GM23338 (cell line): ENCODE measurements around the gene AMFR. TPM values are rescaled to one million over a fixed set of nuclear protein-coding genes. Genes with fewer than 3 reads are reported as not detected.
"Not testable (repeated sequence)": the region's sequence is repeated elsewhere in the genome, so short reads cannot be mapped to it uniquely, and the experiment has no call there.

Source experiments
- ATAC-seq: fragments of 200-7000 bp; cut with Tn5 transposase; 3 replicates; pipeline ENCODE4 v1.9.1; 2020
- DNase-seq: peaks from one replicate; pipeline ENCODE4 v3.0.0-alpha.2; 2015; ENCODE audit warnings: low spot score
- H2AFZ ChIP-seq: fragments of 200-600 bp; sonication (generic); 2 replicates; pipeline ENCODE4 v1.8.0; 2016; ENCODE audit warnings: antibody characterized with exemption, mild to moderate bottlenecking, moderate library complexity
- H3F3A ChIP-seq: fragments of 200-600 bp; sonication (generic); replicated peaks from 2 replicates; pipeline ENCODE4 v1.8.0; 2017; ENCODE audit warnings: antibody characterized with exemption, mixed run types, low read depth
- H3K27ac ChIP-seq: fragments of 200-600 bp; sonication (generic); 2 replicates; pipeline ENCODE4 v1.6.1; 2016; ENCODE audit warnings: low read depth
- H3K27me3 ChIP-seq: fragments of 200-600 bp; sonication (generic); 2 replicates; pipeline ENCODE4 v1.8.0; 2016; ENCODE audit warnings: mild to moderate bottlenecking, mixed run types, moderate library complexity; ENCODE audit not compliant: insufficient read depth
- H3K36me3 ChIP-seq: fragments of 200-600 bp; sonication (generic); 2 replicates; pipeline ENCODE4 v1.8.0; 2016; ENCODE audit warnings: mild to moderate bottlenecking; ENCODE audit not compliant: insufficient read depth
- H3K4me1 ChIP-seq: fragments of 200-600 bp; sonication (generic); 2 replicates; pipeline ENCODE4 v1.8.0; 2016; ENCODE audit warnings: mild to moderate bottlenecking, moderate library complexity; ENCODE audit not compliant: insufficient read depth
- H3K4me2 ChIP-seq: fragments of 200-600 bp; sonication (generic); 2 replicates; pipeline ENCODE4 v1.7.1; 2017; ENCODE audit warnings: mixed run types
- H3K4me3 ChIP-seq: fragments of 200-600 bp; sonication (generic); 2 replicates; pipeline ENCODE4 v1.6.1; 2016; ENCODE audit warnings: mixed run types
- H3K79me2 ChIP-seq: fragments of 200-600 bp; sonication (generic); replicated peaks from 2 replicates; pipeline ENCODE4 v1.8.0; 2017; ENCODE audit warnings: mild to moderate bottlenecking; ENCODE audit not compliant: insufficient read depth
- H3K9me2 ChIP-seq: fragments of 200-600 bp; sonication (generic); 2 replicates; pipeline ENCODE4 v1.8.0; 2017; ENCODE audit not compliant: insufficient read depth
- H4K20me1 ChIP-seq: fragments of 200-600 bp; sonication (generic); replicated peaks from 2 replicates; pipeline ENCODE4 v1.8.0; 2017; ENCODE audit warnings: mild to moderate bottlenecking; ENCODE audit not compliant: insufficient read depth
- H3K27ac Mint-ChIP-seq: 2 replicates; pipeline ENCODE4 v1.8.0; 2020; ENCODE audit warnings: inconsistent platforms, mild to moderate bottlenecking, moderate library complexity, mixed read lengths
- H3K27me3 Mint-ChIP-seq: 3 replicates; pipeline ENCODE4 v1.8.0; 2022; ENCODE audit warnings: low read depth, mild to moderate bottlenecking, moderate library complexity, mixed read lengths, inconsistent platforms; ENCODE audit not compliant: insufficient read depth, poor library complexity
- H3K36me3 Mint-ChIP-seq: 3 replicates; pipeline ENCODE4 v1.8.0; 2021; ENCODE audit warnings: low read depth, mild to moderate bottlenecking, inconsistent platforms, moderate library complexity, mixed read lengths
- H3K4me1 Mint-ChIP-seq: 3 replicates; pipeline ENCODE4 v1.8.0; 2020; ENCODE audit warnings: mild to moderate bottlenecking, inconsistent platforms, mixed read lengths
- H3K4me3 Mint-ChIP-seq: 3 replicates; pipeline ENCODE4 v1.8.0; 2021; ENCODE audit warnings: moderate library complexity, mild to moderate bottlenecking, inconsistent platforms, mixed read lengths
- H3K9me3 Mint-ChIP-seq: 3 replicates; pipeline ENCODE4 v1.8.0; 2020; ENCODE audit warnings: moderate library complexity, mild to moderate bottlenecking, inconsistent platforms, mixed read lengths
- EZH2 ChIP-seq: fragments of 200-600 bp; sonication (generic); IDR thresholded peaks from one replicate; pipeline ENCODE4 v1.8.0; 2017; ENCODE audit warnings: antibody characterized with exemption, mild to moderate bottlenecking, low read depth; ENCODE audit not compliant: unreplicated experiment
- EZH2phosphoT487 ChIP-seq: fragments of 200-600 bp; sonication (generic); IDR thresholded peaks from one replicate; pipeline ENCODE4 v1.8.1; 2018; ENCODE audit warnings: antibody characterized with exemption; ENCODE audit not compliant: unreplicated experiment
- STAT1 ChIP-seq: IDR thresholded peaks from one replicate; pipeline ENCODE4 v1.6.1; 2016; ENCODE audit warnings: antibody characterized with exemption; ENCODE audit not compliant: unreplicated experiment
- ZNF114 ChIP-seq: fragments of 250-450 bp; sonication (Bioruptor Pico); IDR thresholded peaks from 2 replicates; pipeline ENCODE4 v1.5.0; 2020; ENCODE audit warnings: mild to moderate bottlenecking, moderate library complexity
- polyA plus RNA-seq: library from polyadenylated mRNA; unstranded; fragments of >200 nt; fragmentation: Nextera tagmentation; extraction: Ambion mirVana; gene quantifications from 2 replicates; pipeline ENCODE4 v1.2.1, GENCODE V29; 2016
- total RNA-seq: library from RNA; depleted of rRNA; stranded (reverse); fragments of >200 nt; shearing (Covaris generic); gene quantifications from 2 replicates; pipeline ENCODE4 v1.2.3, GENCODE V29; 2014
- TF ChIP-seq, protein P1 (sequence below): IDR thresholded peaks from one replicate; pipeline ENCODE4 v1.6.1; 2018; ENCODE audit warnings: antibody characterized with exemption; ENCODE audit not compliant: unreplicated experiment
- TF ChIP-seq, protein P2 (sequence below): IDR thresholded peaks from 2 replicates; pipeline ENCODE4 v1.6.1; 2016; ENCODE audit warnings: antibody characterized with exemption
- TF ChIP-seq, protein P3 (sequence below): fragments of 250-450 bp; sonication (Bioruptor Pico); IDR thresholded peaks from 2 replicates; pipeline ENCODE4 v1.5.0; 2020; ENCODE audit warnings: mild to moderate bottlenecking, moderate library complexity

Gene AMFR
- total and polyA plus RNA-seq, 2 experiments from 2014 or later = 9.0 to 41.1 TPM

DNA sequence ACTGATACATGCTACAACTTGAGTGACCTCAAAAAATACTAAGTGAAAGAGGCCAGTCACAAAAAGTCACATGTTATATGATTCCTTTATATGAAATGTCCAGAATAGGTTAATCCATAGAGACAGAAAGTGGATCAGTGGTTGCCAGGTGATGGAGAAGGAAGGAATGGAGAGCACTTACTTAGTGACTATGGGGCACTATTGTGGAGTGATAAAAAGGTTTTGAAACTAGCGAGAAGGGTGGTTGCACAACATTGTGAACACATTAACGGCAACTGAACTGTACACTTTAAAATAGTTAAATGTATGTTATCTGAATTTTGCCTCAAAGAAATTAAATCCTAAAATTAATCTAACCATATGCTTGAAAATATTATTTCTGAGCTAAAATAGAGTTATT lies 25.9 kb downstream of the AMFR start (continued):
- TF ChIP-seq EZH2 = no peak
- TF ChIP-seq, protein P1, sequence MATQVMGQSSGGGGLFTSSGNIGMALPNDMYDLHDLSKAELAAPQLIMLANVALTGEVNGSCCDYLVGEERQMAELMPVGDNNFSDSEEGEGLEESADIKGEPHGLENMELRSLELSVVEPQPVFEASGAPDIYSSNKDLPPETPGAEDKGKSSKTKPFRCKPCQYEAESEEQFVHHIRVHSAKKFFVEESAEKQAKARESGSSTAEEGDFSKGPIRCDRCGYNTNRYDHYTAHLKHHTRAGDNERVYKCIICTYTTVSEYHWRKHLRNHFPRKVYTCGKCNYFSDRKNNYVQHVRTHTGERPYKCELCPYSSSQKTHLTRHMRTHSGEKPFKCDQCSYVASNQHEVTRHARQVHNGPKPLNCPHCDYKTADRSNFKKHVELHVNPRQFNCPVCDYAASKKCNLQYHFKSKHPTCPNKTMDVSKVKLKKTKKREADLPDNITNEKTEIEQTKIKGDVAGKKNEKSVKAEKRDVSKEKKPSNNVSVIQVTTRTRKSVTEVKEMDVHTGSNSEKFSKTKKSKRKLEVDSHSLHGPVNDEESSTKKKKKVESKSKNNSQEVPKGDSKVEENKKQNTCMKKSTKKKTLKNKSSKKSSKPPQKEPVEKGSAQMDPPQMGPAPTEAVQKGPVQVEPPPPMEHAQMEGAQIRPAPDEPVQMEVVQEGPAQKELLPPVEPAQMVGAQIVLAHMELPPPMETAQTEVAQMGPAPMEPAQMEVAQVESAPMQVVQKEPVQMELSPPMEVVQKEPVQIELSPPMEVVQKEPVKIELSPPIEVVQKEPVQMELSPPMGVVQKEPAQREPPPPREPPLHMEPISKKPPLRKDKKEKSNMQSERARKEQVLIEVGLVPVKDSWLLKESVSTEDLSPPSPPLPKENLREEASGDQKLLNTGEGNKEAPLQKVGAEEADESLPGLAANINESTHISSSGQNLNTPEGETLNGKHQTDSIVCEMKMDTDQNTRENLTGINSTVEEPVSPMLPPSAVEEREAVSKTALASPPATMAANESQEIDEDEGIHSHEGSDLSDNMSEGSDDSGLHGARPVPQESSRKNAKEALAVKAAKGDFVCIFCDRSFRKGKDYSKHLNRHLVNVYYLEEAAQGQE = no peak
- TF ChIP-seq, protein P2, sequence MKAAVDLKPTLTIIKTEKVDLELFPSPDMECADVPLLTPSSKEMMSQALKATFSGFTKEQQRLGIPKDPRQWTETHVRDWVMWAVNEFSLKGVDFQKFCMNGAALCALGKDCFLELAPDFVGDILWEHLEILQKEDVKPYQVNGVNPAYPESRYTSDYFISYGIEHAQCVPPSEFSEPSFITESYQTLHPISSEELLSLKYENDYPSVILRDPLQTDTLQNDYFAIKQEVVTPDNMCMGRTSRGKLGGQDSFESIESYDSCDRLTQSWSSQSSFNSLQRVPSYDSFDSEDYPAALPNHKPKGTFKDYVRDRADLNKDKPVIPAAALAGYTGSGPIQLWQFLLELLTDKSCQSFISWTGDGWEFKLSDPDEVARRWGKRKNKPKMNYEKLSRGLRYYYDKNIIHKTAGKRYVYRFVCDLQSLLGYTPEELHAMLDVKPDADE = no peak

DNA sequence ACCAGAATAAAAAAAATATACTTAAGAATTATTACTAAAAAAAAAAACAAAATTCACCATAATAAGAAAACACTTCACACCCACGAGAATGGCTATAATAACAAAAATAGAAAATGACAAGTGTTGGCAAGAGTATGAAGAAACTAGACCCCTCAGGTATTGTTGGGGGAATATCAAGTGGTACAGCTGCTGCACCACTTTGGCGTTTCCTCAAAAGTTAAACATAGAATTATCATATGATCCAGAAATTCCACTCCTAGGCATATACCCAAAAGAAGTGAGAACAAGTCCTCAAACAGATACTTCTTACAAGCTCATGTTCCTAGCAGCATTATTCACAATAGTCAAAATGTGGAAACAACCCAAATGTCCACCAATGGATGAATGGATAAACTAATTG lies 26.3 kb downstream of the AMFR start:
- no peaks in the 10 kb centered on the region for H3K27me3 ChIP-seq
- H3F3A ChIP-seq = no peaks in the 10 kb centered on the region
- H3K4me2 ChIP-seq = no peak overlapping the region
- no peak overlapping the region for H3K27ac ChIP-seq
- no peak overlapping the region for H3K27ac Mint-ChIP-seq
- H3K4me1 Mint-ChIP-seq = no peaks in the 10 kb centered on the region
- H3K4me1 ChIP-seq = no peaks in the 10 kb centered on the region
- no peaks in the 10 kb centered on the region for H3K79me2 ChIP-seq
- H4K20me1 ChIP-seq = no peaks in the 10 kb centered on the region
- DNase-seq (no peak), ATAC-seq (no peak)
- 0 out of 2 replicates have a peak, but pooled peaks cover 14% of the 10 kb centered on the region for H3K36me3 ChIP-seq
- TF ChIP-seq STAT1 (no peak), EZH2phosphoT487 (no peak), ZNF114 (CRISPR knock-in tag) (no peak)
- TF ChIP-seq, protein P3, sequence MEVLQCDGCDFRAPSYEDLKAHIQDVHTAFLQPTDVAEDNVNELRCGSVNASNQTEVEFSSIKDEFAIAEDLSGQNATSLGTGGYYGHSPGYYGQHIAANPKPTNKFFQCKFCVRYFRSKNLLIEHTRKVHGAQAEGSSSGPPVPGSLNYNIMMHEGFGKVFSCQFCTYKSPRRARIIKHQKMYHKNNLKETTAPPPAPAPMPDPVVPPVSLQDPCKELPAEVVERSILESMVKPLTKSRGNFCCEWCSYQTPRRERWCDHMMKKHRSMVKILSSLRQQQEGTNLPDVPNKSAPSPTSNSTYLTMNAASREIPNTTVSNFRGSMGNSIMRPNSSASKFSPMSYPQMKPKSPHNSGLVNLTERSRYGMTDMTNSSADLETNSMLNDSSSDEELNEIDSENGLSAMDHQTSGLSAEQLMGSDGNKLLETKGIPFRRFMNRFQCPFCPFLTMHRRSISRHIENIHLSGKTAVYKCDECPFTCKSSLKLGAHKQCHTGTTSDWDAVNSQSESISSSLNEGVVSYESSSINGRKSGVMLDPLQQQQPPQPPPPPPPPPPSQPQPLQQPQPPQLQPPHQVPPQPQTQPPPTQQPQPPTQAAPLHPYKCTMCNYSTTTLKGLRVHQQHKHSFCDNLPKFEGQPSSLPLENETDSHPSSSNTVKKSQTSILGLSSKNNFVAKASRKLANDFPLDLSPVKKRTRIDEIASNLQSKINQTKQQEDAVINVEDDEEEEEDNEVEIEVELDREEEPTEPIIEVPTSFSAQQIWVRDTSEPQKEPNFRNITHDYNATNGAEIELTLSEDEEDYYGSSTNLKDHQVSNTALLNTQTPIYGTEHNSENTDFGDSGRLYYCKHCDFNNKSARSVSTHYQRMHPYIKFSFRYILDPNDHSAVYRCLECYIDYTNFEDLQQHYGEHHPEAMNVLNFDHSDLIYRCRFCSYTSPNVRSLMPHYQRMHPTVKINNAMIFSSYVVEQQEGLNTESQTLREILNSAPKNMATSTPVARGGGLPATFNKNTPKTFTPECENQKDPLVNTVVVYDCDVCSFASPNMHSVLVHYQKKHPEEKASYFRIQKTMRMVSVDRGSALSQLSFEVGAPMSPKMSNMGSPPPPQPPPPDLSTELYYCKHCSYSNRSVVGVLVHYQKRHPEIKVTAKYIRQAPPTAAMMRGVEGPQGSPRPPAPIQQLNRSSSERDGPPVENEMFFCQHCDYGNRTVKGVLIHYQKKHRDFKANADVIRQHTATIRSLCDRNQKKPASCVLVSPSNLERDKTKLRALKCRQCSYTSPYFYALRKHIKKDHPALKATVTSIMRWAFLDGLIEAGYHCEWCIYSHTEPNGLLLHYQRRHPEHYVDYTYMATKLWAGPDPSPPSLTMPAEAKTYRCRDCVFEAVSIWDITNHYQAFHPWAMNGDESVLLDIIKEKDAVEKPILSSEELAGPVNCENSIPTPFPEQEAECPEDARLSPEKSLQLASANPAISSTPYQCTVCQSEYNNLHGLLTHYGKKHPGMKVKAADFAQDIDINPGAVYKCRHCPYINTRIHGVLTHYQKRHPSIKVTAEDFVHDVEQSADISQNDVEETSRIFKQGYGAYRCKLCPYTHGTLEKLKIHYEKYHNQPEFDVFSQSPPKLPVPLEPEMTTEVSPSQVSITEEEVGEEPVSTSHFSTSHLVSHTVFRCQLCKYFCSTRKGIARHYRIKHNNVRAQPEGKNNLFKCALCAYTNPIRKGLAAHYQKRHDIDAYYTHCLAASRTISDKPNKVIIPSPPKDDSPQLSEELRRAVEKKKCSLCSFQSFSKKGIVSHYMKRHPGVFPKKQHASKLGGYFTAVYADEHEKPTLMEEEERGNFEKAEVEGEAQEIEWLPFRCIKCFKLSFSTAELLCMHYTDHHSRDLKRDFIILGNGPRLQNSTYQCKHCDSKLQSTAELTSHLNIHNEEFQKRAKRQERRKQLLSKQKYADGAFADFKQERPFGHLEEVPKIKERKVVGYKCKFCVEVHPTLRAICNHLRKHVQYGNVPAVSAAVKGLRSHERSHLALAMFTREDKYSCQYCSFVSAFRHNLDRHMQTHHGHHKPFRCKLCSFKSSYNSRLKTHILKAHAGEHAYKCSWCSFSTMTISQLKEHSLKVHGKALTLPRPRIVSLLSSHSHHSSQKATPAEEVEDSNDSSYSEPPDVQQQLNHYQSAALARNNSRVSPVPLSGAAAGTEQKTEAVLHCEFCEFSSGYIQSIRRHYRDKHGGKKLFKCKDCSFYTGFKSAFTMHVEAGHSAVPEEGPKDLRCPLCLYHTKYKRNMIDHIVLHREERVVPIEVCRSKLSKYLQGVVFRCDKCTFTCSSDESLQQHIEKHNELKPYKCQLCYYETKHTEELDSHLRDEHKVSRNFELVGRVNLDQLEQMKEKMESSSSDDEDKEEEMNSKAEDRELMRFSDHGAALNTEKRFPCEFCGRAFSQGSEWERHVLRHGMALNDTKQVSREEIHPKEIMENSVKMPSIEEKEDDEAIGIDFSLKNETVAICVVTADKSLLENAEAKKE (CRISPR knock-in tag) = no peak
- H3K9me2 ChIP-seq = no peaks in the 10 kb centered on the region
- H3K36me3 Mint-ChIP-seq = peaks cover 28% of the 10 kb centered on the region
- H3K4me3 Mint-ChIP-seq = no peak overlapping the region
- no peak overlapping the region for H3K4me3 ChIP-seq
- no peak overlapping the region for H2AFZ ChIP-seq
- H3K9me3 Mint-ChIP-seq = no peaks in the 10 kb centered on the region
- peaks cover 2% of the 10 kb centered on the region for H3K27me3 Mint-ChIP-seq

DNA sequence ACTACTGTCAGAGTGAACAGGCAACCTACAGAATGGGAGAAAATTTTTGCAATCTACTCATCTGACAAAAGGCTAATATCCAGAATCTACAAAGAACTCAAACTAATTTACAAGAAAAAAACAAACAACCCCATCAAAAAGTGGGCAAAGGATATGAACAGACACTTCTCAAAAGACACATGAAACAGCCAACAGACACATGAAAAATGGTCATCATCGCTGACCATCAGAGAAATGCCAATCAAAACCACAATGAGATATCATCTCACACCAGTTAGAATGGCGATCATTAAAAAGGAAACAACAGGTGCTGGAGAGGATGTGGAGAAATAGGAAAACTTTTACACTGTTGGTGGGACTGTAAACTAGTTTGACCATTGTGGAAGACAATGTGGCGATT lies 28.6 kb downstream of the AMFR start:
- not testable (repeated sequence) for DNase-seq, H3K27ac ChIP-seq, H3K9me2 ChIP-seq, H3K36me3 ChIP-seq, H3K4me3 ChIP-seq, H3K27ac Mint-ChIP-seq, H3K9me3 Mint-ChIP-seq, H3K4me1 Mint-ChIP-seq, H3F3A ChIP-seq, H3K27me3 ChIP-seq, H3K4me1 ChIP-seq, H3K4me2 ChIP-seq, H4K20me1 ChIP-seq, ATAC-seq, H3K4me3 Mint-ChIP-seq, H3K79me2 ChIP-seq, H2AFZ ChIP-seq, H3K27me3 Mint-ChIP-seq
- H3K36me3 Mint-ChIP-seq = peaks cover 42% of the 10 kb centered on the region
